ENCODE measurements around the gene HSPG2. TPM values are rescaled to one million over a fixed set of nuclear protein-coding genes. Genes with fewer than 3 reads are reported as not detected.

Gene HSPG2
- total RNA-seq, 1 experiment from 2014 or later = 171 TPM

- TSS peak; percentile 96 for BruUV-seq (replicated peaks)
- H3K4me3 ChIP-seq (ENCODE audit: low read depth in 2 of 2, low read length in 2 of 2) = peak within 1 kb of the TSS; percentile 74 to 99
- no peaks in the 10 kb centered on the region for H3K9me3 ChIP-seq (ENCODE audit: control insufficient read depth, insufficient read depth, low read depth, low read length)
- ChIA-PET CTCF (no interaction called here), POLR2A (interaction anchor here (0.6 kb wide), 1 partner anchor 198 kb away, joined by 4 read pairs; no protein-coding TSS in a partner anchor)
- ATAC-seq = peak; percentile 95
- TF ChIP-seq REST (IDR thresholded peaks at IDR 0.05; ENCODE audit: insufficient read depth in 1 of 2, low read depth in 2 of 2, low read length in 1 of 2) (no peak), POLR2AphosphoS5 (IDR thresholded peaks at IDR 0.05; ENCODE audit: low read depth, low read length) (peak; percentile 99), CTCF (IDR thresholded peaks at IDR 0.05) (no peak), TCF7L2 (IDR thresholded peaks at IDR 0.05; ENCODE audit: low read depth, low read length) (0 out of 2 replicates have a peak, but pooled peaks have one; percentile 32), SIN3A (IDR thresholded peaks at IDR 0.05; ENCODE audit: borderline replicate concordance, insufficient read depth, low read depth, low read length) (peak; percentile 75)
- H3K36me3 ChIP-seq (ENCODE audit: control insufficient read depth, insufficient read depth, low read length) = no peaks in the 10 kb centered on the region
- DNase-seq (ENCODE audit: low read depth, low spot score) = peak; percentile 82
- intact Hi-C loops (cut with micrococcal nuclease; ENCODE audit: unreplicated experiment) = no loop called here
- peaks cover 10% of the 10 kb centered on the region for H3K4me1 ChIP-seq (ENCODE audit: control insufficient read depth, insufficient read depth, low read length)
- peak within 1 kb of the TSS; percentile 100 for H3K27ac ChIP-seq (ENCODE audit: low read length)
- in situ Hi-C loops (cut with HindIII; ENCODE audit: low pct_unique_long_range_greater_than_20kb, low sequenced_read_pairs) = no loop called here
- H3K27me3 ChIP-seq (ENCODE audit: control insufficient read depth, insufficient read depth, low read length) = no peaks in the 10 kb centered on the region
Observed at GRCh38 chr1:21782868-21783678, 154.0 kb downstream of the HSPG2 start, which contains the start of gene USP48. Gene USP48 (minus strand): TSS chr1:21783149. CDS start chr1:21782957, 192 bp downstream.

GRCh38 chr1:21782349-21782867 is 154.7 kb downstream of the HSPG2 start:
- in situ Hi-C loops (cut with HindIII; ENCODE audit: low pct_unique_long_range_greater_than_20kb, low sequenced_read_pairs) (no loop called here), intact Hi-C loops (cut with micrococcal nuclease; ENCODE audit: unreplicated experiment) (no loop called here)
- TF ChIP-seq REST (IDR thresholded peaks at IDR 0.05; ENCODE audit: insufficient read depth in 1 of 2, low read depth in 2 of 2, low read length in 1 of 2) = no peak
- TF ChIP-seq SIN3A (IDR thresholded peaks at IDR 0.05; ENCODE audit: borderline replicate concordance, insufficient read depth, low read depth, low read length) = peak; percentile 7; the same call in 1 of the 2 replicates
- H3K27ac ChIP-seq (ENCODE audit: low read length) = peak overlapping the region; percentile 94
- no peaks in the 10 kb centered on the region for H3K27me3 ChIP-seq (ENCODE audit: control insufficient read depth, insufficient read depth, low read length)
- ATAC-seq (peak; percentile 54), DNase-seq (ENCODE audit: low read depth, low spot score) (no peak)
- ChIA-PET POLR2A (no interaction called here), CTCF (interaction anchor here (0.5 to 0.7 kb wide), 2 partner anchors 29 to 30 kb away, joined by 3 read pairs; no protein-coding TSS in a partner anchor)
- peak overlapping the region; percentile 74 to 99 for H3K4me3 ChIP-seq (ENCODE audit: low read depth in 2 of 2, low read length in 2 of 2)
- H3K4me1 ChIP-seq (ENCODE audit: control insufficient read depth, insufficient read depth, low read length) = peaks cover 10% of the 10 kb centered on the region
- H3K9me3 ChIP-seq (ENCODE audit: control insufficient read depth, insufficient read depth, low read depth, low read length) = no peaks in the 10 kb centered on the region
- no peaks in the 10 kb centered on the region for H3K36me3 ChIP-seq (ENCODE audit: control insufficient read depth, insufficient read depth, low read length)
- no TSS peak for BruUV-seq (replicated peaks)

Measured in Panc1 (cell line).